NCI-H2227 (cell line): ENCODE results near the gene MEGF8.

ENCODE experiments used
- DNase-seq: peaks from one replicate; lab custom pipeline; 2025; ENCODE audit not compliant: unreplicated experiment; lab: John Stamatoyannopoulos, UW

The MEGF8 gene

DNA sequence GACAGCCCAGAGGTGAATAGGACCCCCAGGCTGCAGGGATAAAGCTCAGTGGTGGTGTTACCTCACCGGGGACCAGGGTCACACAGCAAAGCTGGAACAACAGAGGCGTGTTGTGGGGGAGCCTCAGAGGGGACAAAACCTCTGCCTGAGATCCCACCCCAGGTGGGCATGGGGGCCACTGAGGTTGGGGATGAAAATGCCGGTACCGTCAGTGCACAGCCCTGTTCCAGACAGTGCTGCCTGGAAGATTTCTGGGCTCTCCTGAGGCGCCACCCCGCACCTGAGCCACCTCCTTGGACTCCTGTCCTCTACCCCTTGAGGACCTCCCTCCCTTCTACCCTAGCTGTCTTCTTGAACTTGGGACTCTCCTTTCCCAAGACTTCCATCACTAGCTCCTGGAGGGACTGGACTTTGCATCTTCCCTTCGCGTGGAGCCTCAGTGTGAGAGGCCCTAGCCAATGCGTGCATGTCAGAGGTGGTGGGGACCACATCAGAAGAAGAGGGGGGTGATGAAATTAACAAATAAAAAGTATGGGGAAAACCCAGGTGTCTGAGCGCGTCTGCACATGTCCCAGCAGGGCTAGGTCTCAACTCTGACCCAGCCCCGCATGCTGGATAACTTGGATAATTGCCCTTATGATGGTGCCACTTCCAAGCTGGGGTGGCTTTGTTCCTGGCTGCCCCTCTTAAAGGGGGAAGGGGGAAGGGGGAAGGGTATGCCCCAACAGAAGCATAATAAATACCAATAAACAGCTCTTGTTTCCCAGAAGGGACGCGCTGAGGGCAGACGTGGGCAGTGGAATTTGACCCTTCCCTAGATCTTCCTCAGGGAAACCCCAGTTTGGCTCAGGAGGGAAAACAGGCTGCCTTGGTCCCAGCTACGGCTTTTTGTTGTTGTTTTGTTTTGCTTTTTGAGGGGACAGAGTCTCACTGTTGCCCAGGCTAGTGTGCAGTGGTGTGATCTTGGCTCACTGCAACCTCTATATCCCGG lies 53.1 kb downstream of the MEGF8 start:
- DNase-seq, result no peak

DNA sequence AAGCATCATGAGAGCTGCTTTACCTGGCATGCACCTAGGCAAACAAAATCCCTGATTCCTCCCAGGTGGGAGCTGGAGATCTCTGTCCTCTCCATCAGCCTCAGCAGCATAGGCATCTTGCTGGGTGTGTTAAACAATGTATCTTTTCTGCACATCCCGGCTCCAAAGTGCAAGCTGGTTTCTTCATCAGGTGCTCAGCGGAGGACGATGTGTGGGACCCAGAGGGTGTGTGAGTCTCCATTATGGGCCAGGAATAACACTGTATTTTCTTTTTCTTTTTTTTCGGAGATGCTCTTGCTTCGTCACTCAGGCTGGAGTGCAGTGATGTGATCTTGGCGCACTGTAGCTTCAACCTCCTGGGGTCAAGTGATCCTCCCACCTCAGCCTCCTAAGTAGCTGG lies 54.7 kb downstream of the MEGF8 start:
- no peak for DNase-seq

DNA sequence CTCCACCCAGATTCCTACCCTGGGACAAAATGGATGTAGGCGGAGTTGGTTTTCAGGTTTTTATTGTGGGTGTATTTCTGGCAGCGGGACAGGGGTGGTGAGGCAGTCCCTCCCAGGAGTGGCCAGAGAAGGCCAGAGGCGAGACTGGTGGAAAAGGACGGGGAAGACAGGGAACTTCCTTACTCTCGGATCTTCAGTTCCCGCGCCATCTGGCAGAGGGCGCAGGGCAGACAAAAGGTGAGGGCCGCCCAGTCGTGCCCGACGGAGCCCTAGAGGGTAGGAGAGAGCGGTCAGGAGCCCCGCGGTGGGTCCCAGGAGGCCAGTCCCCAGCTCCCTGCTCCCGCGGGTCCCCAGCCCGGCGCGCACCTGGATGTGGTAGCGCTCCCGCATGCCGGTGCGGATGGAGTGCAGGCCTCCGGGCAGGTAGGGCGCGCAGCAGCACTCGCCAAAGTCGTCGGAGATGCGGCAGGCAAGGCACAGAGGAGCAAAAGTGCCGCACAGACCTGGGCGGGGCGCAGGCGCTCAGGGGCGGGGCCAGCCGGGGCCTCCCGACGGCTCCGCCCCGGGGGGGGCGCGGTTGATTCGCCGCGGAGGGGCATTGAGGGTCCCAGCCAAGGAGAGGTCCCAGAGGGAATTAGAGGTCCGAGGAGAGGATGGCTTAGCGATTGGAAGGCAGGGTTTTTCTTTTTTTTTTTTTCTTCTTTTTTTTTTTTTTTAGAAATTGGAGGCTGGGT lies 61.7 kb downstream of the MEGF8 start:
- peak; percentile 95 for DNase-seq

DNA sequence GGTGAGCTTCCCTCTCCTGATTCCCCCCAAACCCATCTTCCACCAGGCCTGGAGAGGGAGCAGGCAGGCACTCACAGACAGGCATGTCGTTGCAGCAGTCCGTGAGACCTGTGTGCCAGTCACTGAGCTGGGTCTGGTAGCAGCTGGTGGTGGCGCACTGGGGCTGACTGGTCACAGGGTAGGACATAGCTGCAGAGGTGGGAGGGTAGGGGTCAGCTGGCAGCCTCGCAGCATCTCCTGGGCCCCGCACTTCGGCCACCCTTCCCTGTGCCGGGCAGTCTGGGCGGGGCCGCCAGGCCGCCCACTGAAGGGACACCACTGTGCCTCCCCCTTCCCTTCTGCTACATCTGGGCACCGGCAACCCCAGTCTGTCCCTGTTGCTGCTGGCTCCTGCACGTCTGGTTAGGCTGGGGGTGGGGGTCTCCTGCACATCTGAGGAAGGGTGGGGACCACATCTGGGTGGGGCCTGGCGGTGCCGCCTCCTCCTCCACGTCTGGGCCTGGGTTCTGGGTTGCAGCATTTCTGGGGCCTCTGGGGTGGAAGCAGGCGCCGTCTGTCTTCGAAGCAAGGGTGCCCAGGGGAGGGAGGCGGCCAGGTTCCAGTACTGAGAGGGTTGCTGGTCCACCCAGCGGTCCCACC lies 63.5 kb downstream of the MEGF8 start:
- no peak for DNase-seq

DNA sequence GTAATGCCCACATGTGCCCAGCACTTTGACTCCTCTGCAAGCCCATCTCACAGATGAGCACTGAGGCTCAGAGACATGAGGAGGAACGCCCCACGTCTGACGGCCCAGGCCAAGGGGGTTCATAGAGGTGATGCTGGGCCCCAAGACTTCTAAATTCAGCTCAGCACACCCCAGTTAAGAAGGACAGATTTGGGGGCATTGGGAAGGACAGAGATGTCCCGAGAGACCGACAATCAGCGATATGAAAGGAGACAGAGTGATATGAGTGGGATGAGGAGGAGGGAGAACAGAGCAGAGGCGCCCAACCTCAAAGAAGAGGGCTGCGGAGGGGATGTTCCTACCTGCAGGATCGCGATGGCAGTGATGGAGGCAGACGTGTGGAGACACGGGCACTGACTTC lies 64.5 kb downstream of the MEGF8 start, which contains the start of gene CNFN:
Gene CNFN, minus strand, starts transcription at position 399 of the 400 bp plus-strand sequence. CDS start 1,260 bp downstream, outside the sequence.
- no peak for DNase-seq

DNA sequence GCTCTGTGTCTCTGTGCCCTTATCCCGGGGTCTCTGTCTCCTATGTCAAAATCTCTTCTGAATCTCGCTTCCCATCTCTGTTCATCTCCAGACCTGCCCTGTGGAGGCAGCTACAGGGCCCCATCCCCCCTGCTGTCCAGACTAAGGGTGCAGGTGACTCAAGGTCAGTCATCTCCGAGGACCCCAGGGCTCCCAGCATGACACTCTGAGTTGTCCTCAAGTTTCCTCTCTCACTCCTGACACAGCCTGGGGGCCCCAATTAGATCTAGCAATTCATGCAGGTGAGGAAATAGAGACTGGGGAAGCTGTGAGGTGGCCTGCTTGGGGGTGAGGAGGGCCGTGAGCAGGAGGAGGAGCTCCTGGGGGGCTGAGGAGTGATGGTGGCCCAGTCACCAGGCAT lies 66.7 kb downstream of the MEGF8 start:
- no peak for DNase-seq

DNA sequence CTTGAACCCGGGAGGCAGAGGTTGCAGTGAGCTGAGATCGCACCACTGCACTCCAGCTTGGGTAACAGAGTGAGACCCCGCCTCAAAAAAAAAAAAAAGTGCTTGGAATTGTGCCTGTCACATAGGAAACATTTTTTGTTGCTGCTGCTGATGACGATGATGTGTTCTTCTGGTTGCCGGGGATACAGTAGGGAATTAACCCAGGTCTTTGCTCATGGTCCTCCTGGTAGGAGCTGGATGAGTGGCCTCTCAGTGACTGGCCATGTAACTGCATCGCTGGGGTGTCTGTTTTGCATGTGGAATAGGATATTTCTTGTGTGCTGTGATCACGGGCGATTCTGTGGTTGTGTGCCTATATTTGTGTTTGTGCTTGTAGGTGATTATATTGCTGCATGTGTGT lies 69.3 kb downstream of the MEGF8 start:
- DNase-seq, result no peak

DNA sequence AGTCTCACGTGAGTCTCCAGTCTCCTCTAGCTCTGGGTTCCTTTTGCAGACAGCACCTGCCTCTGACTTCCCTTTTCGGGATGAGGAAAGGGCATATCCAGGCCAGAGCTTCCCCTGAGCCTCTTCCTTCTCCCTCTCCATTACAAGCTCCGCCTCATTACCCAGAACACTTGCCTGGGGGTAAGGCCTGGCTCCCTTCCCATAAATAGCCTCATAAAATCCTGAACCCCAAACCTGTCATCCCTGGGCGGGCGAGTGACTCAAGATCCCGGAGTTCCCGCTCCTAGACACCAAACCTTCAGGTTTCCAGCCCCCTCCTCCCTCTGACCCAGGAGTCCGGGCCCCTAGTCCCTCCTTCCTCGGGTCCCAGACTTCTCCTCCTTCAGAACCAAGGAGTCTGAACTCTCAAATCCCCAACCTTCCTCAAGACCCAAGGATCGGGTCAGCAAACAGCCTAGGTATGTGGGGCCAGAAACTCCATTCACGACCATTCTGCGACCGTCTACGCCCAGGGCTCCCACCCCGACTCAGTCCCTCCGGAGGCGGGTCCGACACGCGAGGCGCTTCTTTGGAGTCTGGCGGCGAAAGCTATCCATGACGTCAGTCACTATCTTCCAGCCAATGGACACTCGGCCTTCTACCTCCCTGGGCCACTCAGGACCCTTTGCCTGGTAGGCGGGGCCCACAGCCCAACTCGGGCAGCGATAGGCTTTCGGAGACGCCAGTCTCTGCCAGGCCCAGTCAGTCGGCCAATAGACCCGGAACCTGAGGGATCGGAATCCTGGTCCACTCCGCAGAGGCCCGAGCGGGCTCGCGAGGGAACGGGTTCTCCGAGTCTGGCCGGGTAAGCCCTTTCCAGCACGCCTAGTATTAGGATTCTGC lies 71.2 kb downstream of the MEGF8 start:
- peak; percentile 100 for DNase-seq

DNA sequence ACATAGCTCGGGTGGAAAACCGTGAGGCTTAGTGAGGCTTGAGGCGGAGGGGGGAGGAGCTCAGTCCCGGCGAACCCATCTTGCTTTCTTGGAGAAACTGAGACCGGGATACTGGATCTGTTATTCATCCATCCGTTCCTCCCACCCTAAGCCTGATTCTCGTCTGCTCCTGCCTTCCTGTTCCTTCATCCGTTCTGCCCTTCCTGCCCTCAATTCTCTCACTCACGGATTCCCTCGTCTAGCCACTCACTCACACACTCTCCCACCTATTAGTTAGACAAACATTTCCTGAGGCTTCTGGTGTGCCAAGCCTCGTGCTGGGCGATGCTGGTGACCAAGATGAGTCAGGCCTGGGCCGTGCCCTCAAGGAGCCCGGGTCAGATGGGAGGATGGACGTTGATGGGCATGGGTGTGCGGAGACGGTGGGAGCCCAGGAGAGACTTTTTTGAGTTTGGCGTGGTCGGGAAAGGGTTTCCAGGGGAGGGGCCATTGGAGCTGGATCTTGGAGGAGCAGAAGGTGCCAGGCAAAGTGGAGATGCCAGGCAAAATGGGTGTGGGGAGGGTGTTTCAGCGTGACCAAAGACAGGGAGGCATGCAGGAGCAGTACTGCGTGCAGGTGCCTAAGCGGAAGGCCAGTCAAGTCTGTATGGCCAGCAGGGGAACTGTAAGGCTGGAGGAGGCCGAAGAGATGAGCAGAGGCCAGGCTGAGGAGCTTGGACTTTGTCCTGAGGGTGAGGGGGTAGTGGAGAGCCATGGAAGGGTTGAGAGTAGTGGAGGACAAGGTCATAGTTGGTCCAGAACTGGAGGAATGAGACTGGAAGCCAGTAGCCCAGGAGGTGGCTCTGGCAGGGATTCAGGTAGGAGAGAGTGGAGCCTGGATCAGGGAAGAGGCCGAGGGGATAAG lies 72.1 kb downstream of the MEGF8 start:
- peak; percentile 75 for DNase-seq

DNA sequence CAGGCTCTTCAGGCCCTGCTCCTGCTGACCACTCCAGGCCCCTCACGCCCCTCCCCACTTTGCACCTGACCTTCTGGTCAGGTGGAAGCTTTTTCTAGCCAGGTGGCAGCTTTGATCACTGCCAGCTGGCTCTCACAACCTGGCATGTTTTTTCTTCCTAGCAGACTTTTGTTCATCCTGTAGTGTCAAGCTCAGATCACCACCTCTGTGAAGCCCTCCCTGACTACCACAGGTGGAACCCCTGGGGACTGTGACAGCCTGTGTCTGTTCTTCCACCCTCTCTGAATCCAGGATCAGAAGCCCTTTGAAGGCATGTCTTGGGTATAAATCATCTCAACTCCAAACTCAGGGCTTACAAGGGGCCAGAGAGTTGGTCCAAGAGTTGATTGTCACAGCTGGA lies 75.0 kb downstream of the MEGF8 start:
- DNase-seq, result no peak

DNA sequence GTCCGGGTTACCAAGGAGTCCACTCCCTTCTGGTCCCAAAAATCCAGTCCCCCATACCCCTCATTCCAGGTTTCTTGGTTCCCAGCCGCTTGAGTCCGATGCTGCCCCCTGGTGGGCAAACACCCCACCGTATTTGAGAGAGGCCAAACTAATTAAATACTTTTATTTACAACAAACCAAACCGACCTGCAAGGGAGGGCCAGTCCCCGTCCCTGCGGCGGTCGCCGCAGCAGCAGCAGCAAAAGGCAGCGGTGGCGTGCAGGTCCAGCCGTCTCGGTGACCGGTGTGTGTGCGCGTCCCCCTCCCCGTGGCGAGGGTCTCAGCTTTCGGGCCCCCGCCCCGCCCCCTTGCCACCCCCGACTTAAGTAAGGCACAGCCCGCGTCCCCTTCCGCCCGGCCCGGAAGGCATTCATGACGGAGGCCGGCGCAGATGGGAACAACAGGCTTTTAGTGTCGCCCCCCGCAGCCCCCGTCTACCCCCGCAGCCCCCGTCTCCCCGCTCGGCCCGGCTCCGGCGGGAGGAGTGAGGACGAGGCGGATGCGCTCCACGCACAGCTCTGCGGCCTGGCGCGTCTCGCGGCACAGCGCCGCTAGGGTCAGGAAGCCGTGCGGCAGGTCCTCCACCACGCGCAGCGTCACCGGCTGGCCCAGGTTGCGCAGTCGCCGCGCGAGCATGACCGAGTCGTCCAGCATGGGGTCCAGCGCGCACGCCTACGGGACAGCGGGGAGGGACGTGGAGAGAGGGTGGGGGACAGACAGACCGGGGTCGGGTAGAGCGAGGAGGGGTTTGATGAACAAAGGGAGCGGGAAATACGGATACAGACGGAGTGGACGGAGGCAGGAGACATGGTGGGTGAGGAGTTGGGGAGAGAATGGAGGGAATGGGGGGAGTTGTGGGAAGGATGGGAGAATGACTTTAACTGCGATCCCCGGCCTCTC lies 76.2 kb downstream of the MEGF8 start:
- peak; percentile 94 for DNase-seq

DNA sequence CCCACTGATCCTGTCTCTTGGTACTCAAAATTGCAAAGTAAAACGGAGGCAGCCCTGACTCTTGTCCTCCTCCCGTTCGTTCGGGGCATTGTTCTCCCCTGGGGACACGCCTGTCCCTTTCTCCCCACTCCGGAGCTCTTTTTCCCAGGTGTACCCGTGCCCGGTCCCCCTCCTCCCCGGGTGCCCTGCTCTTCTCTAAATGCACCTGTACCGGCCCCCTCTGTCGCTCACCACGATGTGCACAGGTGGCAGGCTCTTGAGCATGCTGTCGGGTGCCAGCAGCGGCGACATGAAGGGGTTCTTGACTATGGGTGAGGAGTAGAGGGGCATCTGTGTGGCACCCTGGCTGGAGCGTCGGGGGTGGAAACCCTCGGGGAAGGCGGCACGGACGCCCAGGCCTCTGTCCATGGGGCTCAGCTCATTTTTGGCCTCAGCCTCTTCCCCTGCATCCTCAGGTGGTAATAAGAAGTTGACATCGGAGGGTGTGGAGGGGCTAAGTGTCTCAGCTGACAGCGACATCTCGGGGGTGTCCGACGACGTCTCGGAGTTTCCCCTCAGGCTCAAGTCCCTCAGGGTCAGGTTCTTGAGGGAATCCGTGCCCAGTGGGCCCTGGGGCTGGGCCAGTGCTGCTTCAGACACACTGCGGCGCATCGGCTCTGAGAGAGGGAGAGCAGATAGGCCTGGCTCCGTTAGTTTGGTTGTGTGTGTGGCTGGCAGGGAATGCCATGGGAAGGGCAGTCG lies 77.1 kb downstream of the MEGF8 start:
- peak; percentile 70 for DNase-seq

DNA sequence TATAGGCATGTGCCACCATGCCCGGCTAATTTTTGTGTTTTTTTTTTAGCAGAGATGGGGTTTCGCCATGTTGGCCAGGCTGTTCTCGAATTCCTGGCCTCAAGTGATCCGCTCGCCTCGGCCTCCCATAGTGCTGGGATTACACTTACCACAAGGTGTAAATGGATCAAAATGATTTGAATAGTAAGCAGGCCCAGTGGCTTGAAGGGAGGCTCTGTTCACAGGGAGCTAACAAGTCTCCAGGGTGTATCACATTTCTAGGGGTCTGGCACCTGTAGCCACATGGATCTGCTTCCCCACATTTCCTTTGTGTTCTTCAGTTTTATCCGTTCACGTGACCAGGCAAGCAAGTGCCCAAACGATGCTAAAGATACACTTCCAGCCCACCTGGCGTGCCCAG lies 78.2 kb downstream of the MEGF8 start:
- DNase-seq, result no peak

DNA sequence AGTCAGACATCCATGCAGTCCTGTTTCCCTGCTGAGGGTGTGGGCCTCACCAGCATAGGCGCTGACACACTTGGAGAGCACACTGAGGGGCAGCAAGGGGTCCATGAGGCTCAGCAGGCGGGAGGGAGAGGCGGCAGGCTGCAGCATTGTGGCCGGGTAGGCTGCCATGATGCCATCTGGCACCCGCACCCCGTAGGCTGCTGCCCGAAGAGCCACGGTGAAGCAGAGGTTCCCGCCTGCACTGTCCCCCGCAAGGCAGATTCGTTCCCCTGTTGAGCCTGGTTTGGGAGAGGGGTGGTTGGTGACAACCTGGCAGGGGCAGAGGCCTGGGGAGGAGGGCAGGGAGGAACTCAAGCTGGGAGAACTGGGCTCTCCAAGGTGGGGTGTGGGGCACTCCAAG lies 80.7 kb downstream of the MEGF8 start:
- no peak for DNase-seq

DNA sequence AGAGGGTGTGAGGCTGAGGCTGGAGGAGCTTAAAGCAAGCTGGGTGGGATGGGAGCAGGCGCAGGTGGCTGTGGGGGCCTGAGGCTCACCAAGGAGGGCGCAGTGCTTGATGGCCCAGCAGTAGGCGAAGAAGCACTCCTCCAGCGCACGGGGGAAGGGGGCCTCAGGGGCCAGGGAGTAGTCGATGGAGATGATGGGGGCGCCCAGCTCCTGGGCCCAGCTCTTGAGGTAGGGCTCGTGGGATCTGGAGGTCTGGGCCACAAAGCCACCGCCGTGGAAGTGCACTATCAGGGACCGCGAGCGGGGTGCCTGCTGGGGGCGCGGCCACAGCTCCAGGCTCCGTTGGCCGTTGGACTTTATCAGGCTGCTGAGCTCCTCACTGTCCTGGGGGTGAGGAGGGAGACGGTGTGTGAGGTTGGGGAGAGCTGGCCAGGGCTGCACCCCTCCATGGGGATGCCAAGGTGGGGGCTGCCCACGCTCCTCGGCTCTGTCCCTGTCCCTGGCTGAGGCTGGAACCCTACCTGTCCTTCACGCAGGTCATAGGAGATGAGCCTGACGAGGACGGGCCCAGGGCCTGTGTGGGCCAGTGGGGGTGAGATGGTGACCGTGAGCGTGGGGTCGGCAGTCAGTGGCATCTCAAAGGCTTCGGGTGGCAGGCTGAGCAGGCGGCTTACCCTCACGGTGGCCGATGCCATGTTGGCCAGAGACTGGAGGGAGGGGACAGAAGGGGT lies 81.8 kb downstream of the MEGF8 start:
- no peak for DNase-seq

DNA sequence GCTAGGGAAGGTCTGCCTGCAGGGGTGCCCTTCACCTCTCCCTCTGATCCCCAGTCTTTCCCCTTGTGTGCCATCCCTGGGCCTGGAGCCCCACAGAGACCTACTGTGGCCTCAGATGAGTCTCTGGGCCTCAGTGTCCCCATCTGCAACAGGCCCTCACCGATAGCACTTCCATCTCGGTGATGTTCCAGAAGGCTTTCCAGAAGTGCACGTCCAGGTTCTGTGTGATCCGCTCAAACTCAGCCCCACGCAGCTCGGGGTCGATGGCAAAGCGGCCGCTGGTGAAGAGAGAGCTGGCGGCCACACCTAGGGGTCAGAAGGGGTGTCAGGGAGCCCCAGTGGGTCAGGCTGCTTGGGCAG lies 82.4 kb downstream of the MEGF8 start:
- no peak for DNase-seq

DNA sequence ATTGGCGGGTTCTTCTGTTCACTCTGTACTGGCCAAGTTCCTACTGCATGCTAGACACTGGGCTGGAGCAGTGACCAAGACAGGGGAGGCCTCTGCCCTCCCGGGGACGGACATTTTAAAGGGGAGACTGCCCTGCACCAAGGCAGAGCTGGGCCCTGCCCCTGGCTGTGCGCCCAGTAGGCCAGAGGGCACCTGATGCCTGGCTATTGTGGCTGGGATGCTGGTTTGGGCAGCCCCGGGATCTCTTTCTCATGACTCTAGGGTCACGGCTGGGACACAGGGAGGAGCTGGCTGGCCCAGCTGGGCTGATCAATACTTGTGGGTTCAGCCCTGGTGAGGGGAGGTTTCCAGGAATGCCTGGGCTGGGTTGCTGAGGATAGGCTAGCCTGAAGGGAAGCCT lies 84.0 kb downstream of the MEGF8 start:
- DNase-seq, result no peak
